Heart left ventricle (tissue), 16 donors: ENCODE measurements around the gene ITGA2. TPM values are rescaled to one million over a fixed set of nuclear protein-coding genes. Genes with fewer than 3 reads are reported as not detected.
A peak's percentile ranks its signal among the peaks of the same experiment; 100 is the strongest.

Source experiments
- ATAC-seq, 4 donors: fragments of 200-7000 bp; cut with Tn5 transposase; one replicate each; pipeline ENCODE4 v1.9.1; 2020 to 2022; ENCODE audit warnings: moderate library complexity in 4 of 4, mild to moderate bottlenecking in 3 of 4, moderate number of reproducible peaks in 1 of 4
- DNase-seq, 5 donors: peaks; one replicate each; pipeline ENCODE4 v3.0.0-alpha.2; 2020
- H3K27ac ChIP-seq, 12 donors: fragments of 200-600 bp; sonication (generic) in 4 of 12; one replicate each; pipeline versions ENCODE4 v1.5.0 to v1.8.0; 2016 to 2022; ENCODE audit warnings: mild to moderate bottlenecking in 2 of 12
- H3K27me3 ChIP-seq, 9 donors: fragments of 200-600 bp; sonication (generic) in 2 of 9; one replicate each; pipeline versions ENCODE4 v1.5.1 to v1.8.0; 2016 to 2022; ENCODE audit warnings: mild to moderate bottlenecking in 3 of 9
- H3K36me3 ChIP-seq, 9 donors: fragments of 200-600 bp; sonication (generic) in 2 of 9; one replicate each; pipeline versions ENCODE4 v1.5.0 to v1.8.0; 2018 to 2022; ENCODE audit warnings: mild to moderate bottlenecking in 2 of 9
- H3K4me1 ChIP-seq, 12 donors: fragments of 200-600 bp; sonication (generic) in 4 of 12; one replicate each; pipeline versions ENCODE4 v1.5.0 to v1.8.0; 2016 to 2022; ENCODE audit warnings: mild to moderate bottlenecking in 3 of 12
- H3K4me3 ChIP-seq, 12 donors: fragments of 200-600 bp; sonication (generic) in 4 of 12; one replicate each; pipeline versions ENCODE4 v1.5.0 to v1.8.0; 2017 to 2022; ENCODE audit warnings: mild to moderate bottlenecking in 9 of 12, moderate library complexity in 4 of 12
- H3K9me3 ChIP-seq, 12 donors: fragments of 200-600 bp; sonication (generic) in 4 of 12; one replicate each; pipeline versions ENCODE4 v1.5.0 to v1.8.0; 2016 to 2022; ENCODE audit warnings: mild to moderate bottlenecking in 1 of 12
- POLR2A ChIP-seq, 2 donors: fragments of 450-650 bp; IDR thresholded peaks; one replicate each; pipeline ENCODE4 v1.6.1; 2017; ENCODE audit warnings: antibody characterized with exemption in 2 of 2, mild to moderate bottlenecking in 2 of 2, moderate library complexity in 2 of 2
- WGBS, 4 donors: extraction: QIAGEN DNeasy Blood & Tissue Kit in 2 of 4; methylation state at CpG; one replicate each; pipeline versions ENCODE4 v1.1.5 to v1.1.7; 2013 to 2018; 5-methylcytosine and 5-hydroxymethylcytosine counted together
- intact Hi-C, 10 donors: fragments of 100-400 bp; cut with DNase I; formaldehyde crosslinking; loops; one replicate each; pipeline versions ENCODE4 v1.11.1 to v1.14.2; 2022
- polyA plus RNA-seq, 2 donors: library from polyadenylated mRNA; stranded (reverse); fragments of 200-250 nt; gene quantifications; one replicate each; pipeline ENCODE4 v1.2.3, GENCODE V29; 2013
- total RNA-seq, 9 donors: library from RNA; depleted of rRNA in 2 of 9; stranded (reverse); fragments of >200 nt in 2 of 9; fragmentation: NEBNext Ultra II Directional in 3 of 9; extraction: Animal tissue kit (Norgen Biotek cat#: 25700) in 3 of 9; gene quantifications; one replicate each; pipeline versions ENCODE4 v1.1.0 to v1.2.4, GENCODE V29; 2016 to 2023
- TF ChIP-seq, protein P1 (sequence below), 12 donors: fragments of 200-600 bp; sonication (generic) in 4 of 12; IDR thresholded peaks; one replicate each; pipeline versions ENCODE4 v1.5.0 to v1.8.0; 2018 to 2022; ENCODE audit warnings: antibody characterized with exemption in 12 of 12, mild to moderate bottlenecking in 5 of 12
- donor health status: ischemic (EF 13 %, LVEDD 7.1; RV severe dilation, severe dysfunction).
- donor health status: healthy with polysubstance abuse.
- donor health status: DM: no; HTN: yes; CAD: no.
- donor health status: DM: no; HTN: no; CAD: no.
- donor health status: ischemic (EF 25% LVEDD 6.9; RV normal size, moderate dysfunction).
- donor health status: ischemic (EF 25% LVEDD 5.7; RV mildly dilated, moderate dysfunction).
- donor health status: healthy.
- donor health status: DM: yes; HTN: yes; CAD: no.
- donor health status: ischemic (EF 35%, LVEDD 5.7; RV mildly dilated, moderate dysfunction).
- donor health status: nonischemic (EF 11% LVEDD 7.7; RV severe dilation, severe dysfunction).
- donor health status: DM: yes; HTN: yes; CAD: no.
- donor health status: PGD.
- donor health status: ischemic (EF 29% LVEDD 5.4; RV normal size, mild dysfunction).
- donor health status: nonischemic (EF 23%, LVEDD 6.1; RV moderate dilation, normal function).

Gene ITGA2
- total and polyA plus RNA-seq, 11 donors = 0.23 to 10.7 (median 1.00) TPM

DNA sequence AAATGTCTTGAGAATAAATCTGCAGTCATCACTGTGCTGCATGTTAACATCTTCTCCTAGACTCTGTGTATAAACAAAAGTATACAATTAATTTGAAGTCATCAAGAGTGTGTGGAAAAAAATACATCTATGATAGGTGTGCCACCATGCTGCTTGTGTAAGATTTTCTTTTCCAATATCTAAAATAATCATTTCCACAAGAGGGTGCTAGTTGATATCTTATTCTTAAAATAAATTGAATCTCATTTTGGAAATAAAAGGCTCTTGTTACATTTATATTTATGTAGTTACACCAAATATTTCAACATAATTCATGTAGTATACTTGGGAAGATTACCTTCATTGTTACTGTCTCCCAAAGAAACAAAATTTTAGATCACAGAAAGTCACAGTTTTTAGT is 134.6 kb downstream of the ITGA2 start:
- no peak for TF ChIP-seq POLR2A (IDR thresholded peaks at IDR 0.05)
- TF ChIP-seq, protein P1, sequence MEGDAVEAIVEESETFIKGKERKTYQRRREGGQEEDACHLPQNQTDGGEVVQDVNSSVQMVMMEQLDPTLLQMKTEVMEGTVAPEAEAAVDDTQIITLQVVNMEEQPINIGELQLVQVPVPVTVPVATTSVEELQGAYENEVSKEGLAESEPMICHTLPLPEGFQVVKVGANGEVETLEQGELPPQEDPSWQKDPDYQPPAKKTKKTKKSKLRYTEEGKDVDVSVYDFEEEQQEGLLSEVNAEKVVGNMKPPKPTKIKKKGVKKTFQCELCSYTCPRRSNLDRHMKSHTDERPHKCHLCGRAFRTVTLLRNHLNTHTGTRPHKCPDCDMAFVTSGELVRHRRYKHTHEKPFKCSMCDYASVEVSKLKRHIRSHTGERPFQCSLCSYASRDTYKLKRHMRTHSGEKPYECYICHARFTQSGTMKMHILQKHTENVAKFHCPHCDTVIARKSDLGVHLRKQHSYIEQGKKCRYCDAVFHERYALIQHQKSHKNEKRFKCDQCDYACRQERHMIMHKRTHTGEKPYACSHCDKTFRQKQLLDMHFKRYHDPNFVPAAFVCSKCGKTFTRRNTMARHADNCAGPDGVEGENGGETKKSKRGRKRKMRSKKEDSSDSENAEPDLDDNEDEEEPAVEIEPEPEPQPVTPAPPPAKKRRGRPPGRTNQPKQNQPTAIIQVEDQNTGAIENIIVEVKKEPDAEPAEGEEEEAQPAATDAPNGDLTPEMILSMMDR (IDR thresholded peaks at IDR 0.05) = peak in 6 of 12 donors; percentile 19 to 38 (median 30)

DNA sequence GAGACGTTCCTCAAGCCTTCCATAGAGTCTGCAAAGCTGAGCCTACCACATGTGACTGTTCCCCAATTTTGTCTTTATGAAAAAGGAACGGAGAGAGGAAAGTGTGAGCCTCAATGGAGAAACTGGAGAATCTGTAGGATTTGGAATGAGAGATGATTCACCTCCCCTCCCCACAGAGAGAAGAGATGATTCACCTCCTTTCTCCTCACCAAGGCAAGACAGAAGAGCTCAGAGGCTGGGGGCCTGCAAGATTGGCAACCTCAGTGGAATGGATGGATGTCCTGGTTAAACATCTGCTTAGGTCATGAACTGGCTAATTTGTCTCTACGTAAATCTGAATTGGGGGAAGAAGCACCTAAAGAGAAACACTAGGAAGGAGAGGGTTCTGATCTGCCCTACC is 137.4 kb downstream of the ITGA2 start:
- Histone ChIP-seq H3K9me3 (no peaks in the 10 kb centered on the region), H3K4me3 (no peak overlapping the region), H3K4me1 (no peaks in the 10 kb centered on the region), H3K27me3 (no peaks in the 10 kb centered on the region), H3K27ac (no peak overlapping the region), H3K36me3 (no peaks in the 10 kb centered on the region)
- WGBS, 4 donors = 89 to 92% (median 92%) methylated on average over 3 of the region's 3 CpGs
- TF ChIP-seq, protein P1 (IDR thresholded peaks at IDR 0.05) = no peak
- no peak for TF ChIP-seq POLR2A (IDR thresholded peaks at IDR 0.05)
- intact Hi-C loops = loop anchor here in 2 of 10 donors (10.0 kb wide), 1 partner anchor 1098 kb away; no protein-coding TSS in a partner anchor
- ATAC-seq (no peak), DNase-seq (no peak)

More for the DNA sequence above, 134.6 kb downstream of the ITGA2 start:
- no peaks in the 10 kb centered on the region for H3K9me3 ChIP-seq
- no peaks in the 10 kb centered on the region for H3K4me1 ChIP-seq
- DNase-seq = no peak
- intact Hi-C loops = loop anchor here in 2 of 10 donors (10.0 kb wide), 1 partner anchor 1101 kb away; no protein-coding TSS in a partner anchor
- H3K4me3 ChIP-seq = no peak overlapping the region
- no peaks in the 10 kb centered on the region for H3K36me3 ChIP-seq
- no peak overlapping the region for H3K27ac ChIP-seq
- H3K27me3 ChIP-seq = no peaks in the 10 kb centered on the region
- no peak for ATAC-seq

DNA sequence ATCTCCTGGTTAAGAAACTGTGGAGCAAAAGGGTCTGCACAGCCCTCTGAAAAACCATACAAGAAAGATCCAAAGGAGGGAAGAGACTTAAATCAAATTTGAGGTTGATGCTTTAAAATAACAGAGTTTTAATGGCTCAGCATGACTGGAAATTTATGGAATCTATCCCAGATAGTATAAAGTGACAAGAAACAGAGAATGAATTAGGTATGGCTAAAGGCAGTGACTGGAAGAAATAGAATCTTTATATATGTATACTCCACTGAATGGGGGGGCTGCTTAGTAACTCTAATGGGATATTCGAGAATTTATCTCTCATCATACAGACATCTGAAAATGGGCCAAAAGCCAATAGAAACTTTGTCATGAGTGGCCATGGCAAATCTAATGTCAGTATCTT is 138.0 kb downstream of the ITGA2 start:
- TF ChIP-seq POLR2A (IDR thresholded peaks at IDR 0.05) = no peak
- TF ChIP-seq, protein P1 (IDR thresholded peaks at IDR 0.05) = no peak
- DNase-seq (no peak), ATAC-seq (no peak)
- Histone ChIP-seq H3K36me3 (no peaks in the 10 kb centered on the region), H3K4me1 (no peaks in the 10 kb centered on the region), H3K9me3 (no peaks in the 10 kb centered on the region), H3K27me3 (no peaks in the 10 kb centered on the region), H3K27ac (no peak overlapping the region), H3K4me3 (no peak overlapping the region)
- 0 to 69% (median 18%) methylated on average over 1 of the region's 1 CpG for WGBS, 4 donors
- intact Hi-C loops = loop anchor here in 2 of 10 donors (10.0 kb wide), 1 partner anchor 1098 kb away; no protein-coding TSS in a partner anchor

DNA sequence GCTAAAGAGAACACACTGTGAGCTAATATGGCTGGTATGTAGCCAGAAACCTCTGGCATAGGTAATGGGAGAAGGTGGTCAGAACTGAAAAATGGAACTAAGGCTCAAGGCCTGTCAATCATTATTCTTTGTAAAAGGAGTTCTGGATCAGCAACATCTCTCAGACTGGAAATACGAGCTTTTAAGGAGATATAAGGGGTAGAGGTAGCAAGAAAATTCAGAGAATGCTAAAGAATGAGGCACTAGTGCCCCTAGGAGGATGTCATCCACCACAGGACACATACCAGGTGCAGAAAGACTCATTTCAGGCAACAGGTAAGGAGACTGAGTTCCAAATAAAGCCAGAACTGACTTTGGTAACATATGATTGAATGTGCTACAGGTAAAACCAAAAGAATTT is 139.3 kb downstream of the ITGA2 start:
- TF ChIP-seq, protein P1 (IDR thresholded peaks at IDR 0.05) = no peak
- TF ChIP-seq POLR2A (IDR thresholded peaks at IDR 0.05) = no peak
- Histone ChIP-seq H3K27ac (no peak overlapping the region), H3K36me3 (no peaks in the 10 kb centered on the region), H3K9me3 (no peaks in the 10 kb centered on the region), H3K4me1 (no peaks in the 10 kb centered on the region), H3K4me3 (no peak overlapping the region), H3K27me3 (no peaks in the 10 kb centered on the region)
- no peak for DNase-seq
- 80 to 93% (median 89%) methylated on average over 1 of the region's 1 CpG for WGBS, 4 donors
- ATAC-seq = no peak
- intact Hi-C loops = loop anchor here in 2 of 10 donors (10.0 kb wide), 1 partner anchor 1096 kb away; no protein-coding TSS in a partner anchor
